GDM1 (cell line): ENCODE data around the gene SYT13.

Experiments
- DNase-seq: peaks from one replicate; lab custom pipeline; 2025; lab: John Stamatoyannopoulos, UW

SYT13 gene

GRCh38 chr11:45285930-45286632 is at the start of gene SYT13:
Gene SYT13, minus strand, starts transcription at chr11:45286341. Its CDS starts 134 bp downstream, at chr11:45286207.
- DNase-seq = no peak

GRCh38 chr11:45335434-45335833 is 49.3 kb upstream of the SYT13 start:
- DNase-seq = no peak

- DNase-seq = no peak
Observed at GRCh38 chr11:45334836-45335235, 48.7 kb upstream of the SYT13 start.

GRCh38 chr11:45334410-45334809 is 48.3 kb upstream of the SYT13 start:
- no peak for DNase-seq

- no peak for DNase-seq
Observed at GRCh38 chr11:45333001-45333971, 47.1 kb upstream of the SYT13 start.

GRCh38 chr11:45332276-45332934 is 46.3 kb upstream of the SYT13 start:
- DNase-seq = peak; percentile 3

GRCh38 chr11:45331839-45332238 is 45.7 kb upstream of the SYT13 start:
- DNase-seq = no peak

GRCh38 chr11:45328726-45329125 is 42.6 kb upstream of the SYT13 start:
- DNase-seq = no peak

GRCh38 chr11:45324459-45324858 is 38.3 kb upstream of the SYT13 start:
- DNase-seq = no peak

GRCh38 chr11:45323601-45324249 is 37.6 kb upstream of the SYT13 start:
- DNase-seq = no peak

- DNase-seq = no peak
Observed at GRCh38 chr11:45322891-45323600, 36.9 kb upstream of the SYT13 start.

GRCh38 chr11:45322111-45322705 is 36.1 kb upstream of the SYT13 start:
- DNase-seq = no peak

- DNase-seq = no peak
Observed at GRCh38 chr11:45321669-45322068, 35.5 kb upstream of the SYT13 start.

GRCh38 chr11:45321031-45321595 is 35.0 kb upstream of the SYT13 start:
- no peak for DNase-seq

GRCh38 chr11:45320371-45320770 is 34.2 kb upstream of the SYT13 start:
- DNase-seq = no peak

- DNase-seq = no peak
Observed at GRCh38 chr11:45319077-45319476, 32.9 kb upstream of the SYT13 start.

- DNase-seq = no peak
Observed at GRCh38 chr11:45318516-45318915, 32.4 kb upstream of the SYT13 start.

- DNase-seq = no peak
Observed at GRCh38 chr11:45316258-45316657, 30.1 kb upstream of the SYT13 start.

GRCh38 chr11:45314900-45315299 is 28.8 kb upstream of the SYT13 start:
- no peak for DNase-seq

GRCh38 chr11:45313171-45313865 is 27.2 kb upstream of the SYT13 start:
- DNase-seq = no peak
